Limb (tissue), 2 donors: ENCODE data around the gene JOSD1.
"Not testable (repeated sequence)": the region's sequence is repeated elsewhere in the genome, so short reads cannot be mapped to it uniquely, and the experiment has no call there.

ENCODE experiments used
- DNase-seq, 2 donors: peaks; one replicate each; pipeline ENCODE4 v3.0.0-alpha.2; 2016; ENCODE audit errors: extremely low spot score in 2 of 2

Gene JOSD1

DNA sequence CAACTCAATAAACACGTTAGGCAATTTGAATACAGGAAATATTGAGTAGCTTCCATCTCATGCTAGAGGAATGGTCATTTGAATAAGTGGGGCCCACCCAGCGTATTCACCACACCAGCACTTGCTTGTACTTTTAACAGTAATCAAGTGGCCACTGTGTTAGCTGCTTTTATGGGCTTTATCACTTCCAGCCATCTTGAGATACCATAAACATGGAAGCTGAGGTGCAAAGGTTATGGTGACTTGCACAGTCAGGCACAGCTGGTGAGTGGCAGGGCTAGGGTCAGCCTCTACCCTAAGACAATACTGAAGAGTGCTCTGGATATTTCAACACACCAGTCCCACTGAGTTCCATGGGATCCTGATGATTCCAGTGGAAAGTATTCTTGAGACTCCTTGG is 6.7 kb downstream of the JOSD1 start:
- no peak for DNase-seq

DNA sequence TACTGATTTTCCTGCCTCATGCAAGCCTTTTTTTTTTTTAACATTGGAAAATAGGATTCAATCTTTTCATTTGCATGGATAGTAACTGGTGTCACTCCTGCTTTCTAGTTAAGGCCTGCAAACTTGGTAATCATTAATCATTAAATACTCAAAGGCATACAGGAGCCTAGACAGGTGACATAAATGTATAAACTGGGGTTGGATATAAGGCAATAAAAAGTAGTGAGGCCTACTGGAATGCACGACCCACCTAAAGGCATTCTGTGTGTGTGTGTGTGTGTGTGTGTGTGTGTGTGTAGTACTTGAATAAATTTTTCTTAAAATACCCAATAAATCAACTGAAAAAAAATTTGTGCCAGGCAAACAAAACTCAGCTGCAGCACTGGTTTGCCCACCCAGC is 11.1 kb downstream of the JOSD1 start:
- DNase-seq, result no peak

DNA sequence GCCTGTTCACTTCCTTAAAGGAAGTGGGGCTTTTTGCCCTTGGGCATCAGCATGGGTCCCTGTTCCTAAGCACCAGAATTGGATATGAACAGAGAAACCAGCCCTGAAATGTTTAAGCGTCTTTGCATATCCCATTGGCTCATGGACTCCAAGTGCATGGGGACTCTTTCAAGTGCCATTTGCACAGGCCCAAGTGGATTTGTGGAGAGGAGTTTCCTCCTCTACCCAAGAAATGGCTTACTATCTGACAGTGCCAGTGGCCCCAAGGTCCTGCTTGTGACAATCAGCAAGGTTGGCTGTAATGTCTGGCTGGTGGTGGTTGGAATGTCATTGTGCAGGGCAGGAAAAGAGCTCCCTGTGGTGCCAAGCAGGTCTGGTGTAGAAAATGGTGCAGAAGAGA is 15.0 kb downstream of the JOSD1 start:
- no peak for DNase-seq

DNA sequence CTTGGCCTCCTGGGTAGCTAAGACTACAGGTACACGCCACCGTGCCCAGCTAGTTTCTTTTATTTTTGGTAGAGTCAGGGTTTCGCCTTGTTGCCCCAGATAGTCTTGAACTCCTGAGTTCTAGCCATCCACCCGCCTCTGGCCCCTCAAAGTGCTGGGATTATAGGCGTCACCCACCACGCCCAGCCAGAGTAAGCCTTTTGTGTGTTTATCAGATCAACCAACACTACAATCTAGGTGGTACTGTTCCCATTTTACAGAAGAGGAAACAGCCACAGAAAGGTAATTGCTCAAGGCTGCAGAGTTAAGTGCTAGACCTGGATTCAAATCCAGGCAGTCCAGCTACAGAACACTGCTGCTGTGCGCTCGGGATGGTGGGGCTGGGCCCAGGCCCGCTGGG is 15.8 kb downstream of the JOSD1 start:
- DNase-seq, result no peak

DNA sequence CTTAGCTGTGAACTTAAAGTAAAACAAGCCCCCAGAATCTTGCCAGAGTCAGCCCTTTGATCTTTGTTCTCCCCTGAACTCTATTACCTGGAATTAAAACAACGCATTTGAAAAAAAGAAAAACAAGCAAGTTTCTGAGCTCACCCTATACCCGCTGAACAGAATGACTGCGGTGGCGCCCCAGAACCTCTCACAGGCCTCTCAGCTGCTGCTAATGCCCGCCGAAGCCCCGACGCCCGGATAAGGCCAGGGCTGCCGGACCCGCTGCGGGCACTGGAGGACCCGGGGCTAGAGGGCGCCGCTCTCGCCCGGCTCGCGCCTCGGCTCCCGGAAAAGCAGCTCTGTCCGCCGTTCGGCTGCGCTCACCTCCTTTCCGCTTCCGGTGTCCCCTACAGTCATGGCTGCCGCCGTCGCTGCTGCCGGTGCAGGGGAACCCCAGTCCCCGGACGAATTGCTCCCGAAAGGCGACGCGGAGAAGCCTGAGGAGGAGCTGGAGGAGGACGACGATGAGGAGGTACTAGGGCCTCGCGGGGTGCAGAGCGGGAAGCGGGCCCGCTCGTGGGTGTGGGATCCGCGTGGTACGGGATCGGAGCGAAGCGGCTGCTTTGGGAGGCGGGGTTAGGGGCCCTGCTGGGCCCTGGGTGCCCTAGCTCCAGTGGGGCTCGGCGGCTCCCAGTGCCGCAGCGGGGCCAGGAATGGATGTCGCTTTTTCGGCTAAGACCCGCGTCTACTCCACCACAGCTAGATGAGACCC is 19.0 kb downstream of the JOSD1 start, which contains the start of gene TOMM22:
Gene TOMM22 (plus strand): TSS at position 376 of the 754 bp plus-strand sequence. CDS start 22 bp downstream, at position 398.
- peak; percentile 92 to 93 for DNase-seq

DNA sequence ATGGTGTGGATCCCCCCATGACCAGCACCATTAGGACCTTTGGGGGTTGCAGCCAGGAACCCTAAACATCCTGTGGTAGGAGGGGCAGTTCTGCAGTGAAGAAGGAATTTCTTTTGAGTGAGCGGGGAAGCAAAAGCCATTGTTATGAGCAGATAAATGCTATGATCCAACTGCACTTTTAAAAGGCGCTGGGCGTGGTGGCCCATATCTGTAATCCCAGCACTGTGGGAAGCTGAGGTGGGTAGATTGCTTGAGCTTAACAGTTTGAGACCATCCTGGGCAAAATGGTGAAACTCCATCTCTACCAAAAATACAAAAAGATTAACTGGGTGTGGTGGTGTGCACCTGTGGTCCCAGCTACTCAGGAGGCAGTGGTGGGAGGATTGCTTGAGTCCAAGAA is 24.9 kb downstream of the JOSD1 start:
- no peak for DNase-seq

DNA sequence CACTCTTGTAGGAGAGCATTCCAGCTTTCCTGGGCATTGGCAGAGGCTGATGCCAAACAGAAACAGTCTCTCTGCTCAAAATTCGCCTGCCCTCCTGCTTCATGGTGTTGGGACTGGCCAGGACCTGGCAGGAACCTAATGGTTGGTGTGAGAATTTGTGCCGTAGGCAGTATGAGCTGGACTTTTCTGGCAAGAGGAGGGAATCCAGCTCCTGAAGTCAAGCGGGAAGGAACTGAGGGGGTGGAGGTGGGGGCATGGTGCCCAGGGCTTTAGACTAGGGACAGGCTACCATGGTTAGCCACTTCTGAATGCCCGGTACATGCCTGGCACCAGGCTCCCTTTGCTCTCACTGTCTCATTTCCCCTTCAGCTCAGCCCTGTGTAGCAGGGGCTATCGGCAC is 25.9 kb downstream of the JOSD1 start:
- DNase-seq, result no peak

DNA sequence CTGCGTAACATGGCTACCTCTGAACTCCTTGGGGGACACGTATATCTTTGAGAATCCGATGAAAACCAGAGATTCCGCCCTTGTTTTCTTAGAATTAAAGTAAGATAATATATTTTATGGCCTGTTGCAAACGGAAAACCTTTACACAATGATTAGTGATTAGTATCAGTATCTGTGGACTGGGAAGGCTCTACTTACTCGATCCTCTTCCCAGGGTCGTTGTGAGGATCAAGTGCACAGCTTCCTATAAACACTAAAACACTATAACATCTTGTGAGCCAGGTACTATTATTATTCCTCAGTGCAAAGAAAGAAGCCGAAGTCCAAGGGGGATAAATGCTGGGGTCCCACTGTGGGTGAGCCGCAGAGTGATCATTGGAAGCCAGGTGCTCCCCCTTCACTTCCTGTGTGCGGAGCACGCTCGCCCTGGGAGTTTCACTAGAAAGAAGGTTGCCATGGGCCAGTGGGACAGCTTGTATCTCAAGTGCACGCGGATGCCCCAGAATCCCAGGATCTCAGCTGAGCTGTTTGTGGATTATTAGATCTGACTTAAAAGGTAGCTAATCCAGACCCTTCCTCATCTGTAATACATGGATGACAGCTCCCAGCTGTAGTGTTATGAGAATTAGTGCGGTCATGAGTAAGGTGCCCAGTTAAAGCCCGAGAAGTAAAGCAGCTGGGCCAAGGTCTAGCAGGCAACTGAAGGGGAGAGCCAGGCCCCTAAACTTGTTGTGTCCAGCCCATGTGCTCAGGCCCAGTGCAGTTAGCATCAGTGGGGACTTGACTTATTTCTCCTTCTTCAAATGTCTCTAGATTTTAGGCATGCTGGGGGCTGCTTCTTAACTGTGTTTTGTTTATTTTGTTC is 43.5 kb downstream of the JOSD1 start:
- no peak for DNase-seq

DNA sequence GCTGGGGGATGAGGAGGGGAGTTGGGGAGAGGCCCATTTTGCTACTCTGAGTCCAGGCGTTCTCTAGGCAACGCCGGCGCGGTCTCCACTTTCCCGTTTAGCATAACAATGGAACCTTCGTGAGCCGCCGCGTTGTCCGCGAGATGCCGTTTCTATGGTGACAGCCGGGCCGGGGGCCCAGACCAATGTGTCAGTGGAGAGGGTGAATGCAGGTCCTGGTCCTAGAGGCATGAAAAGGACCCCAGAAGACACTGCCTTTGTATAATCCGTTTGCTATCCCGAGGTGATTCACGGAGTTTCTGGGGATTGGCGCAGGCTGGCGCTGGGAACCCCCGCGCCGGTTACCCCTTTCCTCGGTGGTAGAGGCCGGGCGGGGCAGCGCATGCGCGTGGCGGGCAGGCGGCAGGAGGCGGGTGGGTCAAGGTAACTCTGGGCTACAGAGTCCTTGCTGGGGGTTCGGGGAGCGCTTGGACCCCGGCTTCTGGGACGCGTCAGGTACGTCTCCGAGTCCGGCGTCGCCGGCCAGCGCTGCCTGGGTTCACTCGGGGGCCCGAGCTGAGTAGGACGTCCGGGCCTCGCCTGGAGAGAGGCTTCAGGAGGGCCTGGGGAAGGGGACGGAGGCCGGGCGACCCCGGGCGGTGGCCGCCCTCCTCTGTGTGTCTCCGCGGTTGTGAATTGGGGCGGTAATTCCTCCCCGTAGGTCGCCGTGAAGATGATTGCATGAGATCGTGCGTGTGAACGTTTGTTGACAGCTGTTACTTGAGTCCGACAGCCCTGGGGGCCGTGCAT is 44.3 kb downstream of the JOSD1 start, which contains the start of the genes CBY1 and FAM227A:
Gene CBY1 (plus strand): TSS at position 383 of the 789 bp plus-strand sequence. CDS start 11,417 bp downstream, outside the sequence.
Gene FAM227A (minus strand): TSS at position 137 of the 789 bp plus-strand sequence. CDS start 6,224 bp downstream, outside the sequence.
- DNase-seq, result peak; percentile 92 to 95

DNA sequence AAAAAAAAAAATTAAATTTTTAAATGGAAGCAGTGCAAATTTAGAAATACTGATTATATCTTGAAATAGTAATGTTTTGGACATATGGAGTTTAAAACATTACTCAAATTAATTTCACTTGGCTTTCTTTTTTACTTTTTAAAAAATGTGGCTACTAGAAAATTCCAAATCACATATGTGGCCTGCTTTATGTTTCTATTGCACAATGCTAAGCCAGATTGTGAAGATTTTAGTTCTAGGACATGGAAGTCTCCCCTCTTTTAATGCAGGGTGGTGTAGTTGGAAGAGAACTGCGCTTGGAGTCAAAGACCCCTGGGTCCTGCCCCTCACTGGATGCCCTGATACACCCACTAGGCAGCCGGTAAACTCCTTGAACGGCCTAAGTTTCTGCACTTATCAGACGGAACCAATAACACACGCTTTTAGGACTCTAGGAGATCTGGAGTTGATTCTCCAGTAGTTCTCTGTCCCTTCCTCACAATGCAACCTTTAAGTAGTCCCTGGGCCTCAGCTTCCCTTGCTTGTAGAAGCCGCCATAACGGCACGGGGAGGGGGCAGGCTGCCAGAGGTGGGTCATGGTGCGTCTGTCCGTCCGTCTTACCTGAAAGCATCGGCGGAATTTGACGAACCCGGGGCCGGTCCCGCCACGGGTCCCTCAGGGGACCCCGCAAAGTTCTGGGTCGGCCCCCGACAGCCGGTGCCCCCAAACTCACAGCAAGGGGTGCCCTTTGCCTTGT is 45.1 kb downstream of the JOSD1 start:
- DNase-seq, result no peak

DNA sequence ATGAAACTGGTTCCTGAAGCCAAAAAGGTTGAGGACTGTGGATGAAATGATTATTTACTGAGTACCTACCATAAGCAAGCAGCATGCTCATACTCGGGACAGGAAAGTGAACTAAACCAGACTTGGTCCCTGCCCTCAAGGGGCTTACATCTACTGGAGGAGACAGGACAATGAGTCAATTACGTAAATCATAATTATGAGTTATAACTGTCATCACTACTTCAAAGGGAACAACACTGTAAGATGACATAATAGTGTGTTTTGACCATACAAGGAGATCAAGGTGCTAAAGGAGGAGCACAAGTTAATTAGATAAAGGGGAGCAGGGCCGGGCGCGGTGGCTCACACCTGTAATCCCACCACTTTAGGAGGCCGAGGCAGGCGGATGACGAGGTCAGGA is 47.0 kb downstream of the JOSD1 start:
- no peak for DNase-seq

DNA sequence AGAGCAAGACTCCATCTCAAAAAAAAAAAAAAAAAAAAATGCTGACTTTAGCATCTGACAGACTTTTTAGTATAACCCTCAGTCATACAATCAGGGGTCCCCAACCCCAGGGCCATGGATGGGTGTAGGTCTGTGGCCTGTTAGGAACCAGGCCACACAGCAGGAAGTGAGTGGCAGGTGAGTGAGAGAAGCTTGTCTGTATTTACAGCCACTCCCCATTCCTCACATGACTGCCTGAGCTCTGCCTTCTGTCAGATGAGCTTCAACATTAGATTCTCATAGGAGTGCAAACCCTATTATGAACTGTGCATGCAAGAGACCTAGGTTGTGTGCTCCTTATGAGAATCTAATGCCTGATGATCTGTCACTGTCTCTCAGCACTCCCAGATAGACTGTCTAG is 47.9 kb downstream of the JOSD1 start:
- DNase-seq, result no peak

DNA sequence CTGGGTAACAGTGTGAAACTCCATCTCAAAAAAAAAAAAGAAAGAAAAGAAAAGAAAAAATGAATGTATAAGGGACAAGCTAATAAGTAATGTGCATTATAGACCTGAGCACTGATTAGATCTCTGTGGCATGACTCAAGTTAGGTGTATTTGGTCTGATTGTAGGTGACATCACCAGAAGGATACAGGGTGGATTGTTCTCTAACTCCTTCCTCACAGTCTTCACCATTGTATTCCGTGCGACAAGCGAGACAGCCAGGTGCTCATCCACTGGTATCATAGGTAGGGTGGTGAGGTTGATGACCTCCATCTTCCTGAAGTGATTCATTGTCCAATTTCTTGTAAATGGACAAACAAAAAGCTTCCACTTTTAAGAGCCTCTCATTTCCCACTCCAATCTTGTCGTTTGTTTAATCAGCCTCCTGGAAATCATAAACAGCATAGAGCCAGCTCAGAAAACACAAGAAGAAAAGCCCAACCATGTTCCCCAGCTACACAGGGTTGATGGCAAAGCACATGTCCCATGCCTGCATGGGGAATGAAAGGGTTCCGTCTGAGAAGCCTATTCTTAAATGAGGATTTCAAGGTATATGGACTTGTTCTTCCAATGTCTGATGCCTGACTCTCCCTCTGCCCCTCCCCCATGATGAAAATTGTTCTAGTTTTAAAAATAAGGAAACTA is 50.8 kb downstream of the JOSD1 start:
- DNase-seq, result no peak

DNA sequence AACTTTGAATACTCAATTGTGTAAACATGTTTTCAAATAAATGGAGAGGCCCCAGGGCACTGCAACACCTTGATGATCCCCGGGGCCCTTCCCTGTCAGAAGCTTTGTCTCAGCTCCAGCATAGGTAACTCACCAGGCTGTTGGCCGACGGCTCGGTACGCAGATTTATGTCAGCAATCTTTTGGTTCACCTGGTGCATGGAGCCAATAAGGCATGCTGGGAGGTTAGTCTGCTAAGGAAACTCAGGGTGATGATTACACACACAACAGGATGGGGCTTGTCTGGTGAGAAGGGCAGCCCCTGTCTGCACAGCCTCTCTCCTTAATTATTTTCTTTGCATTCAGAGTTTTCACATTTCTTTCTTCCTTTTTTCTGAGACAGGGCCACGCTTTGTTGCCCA is 55.3 kb downstream of the JOSD1 start:
- DNase-seq, result no peak

DNA sequence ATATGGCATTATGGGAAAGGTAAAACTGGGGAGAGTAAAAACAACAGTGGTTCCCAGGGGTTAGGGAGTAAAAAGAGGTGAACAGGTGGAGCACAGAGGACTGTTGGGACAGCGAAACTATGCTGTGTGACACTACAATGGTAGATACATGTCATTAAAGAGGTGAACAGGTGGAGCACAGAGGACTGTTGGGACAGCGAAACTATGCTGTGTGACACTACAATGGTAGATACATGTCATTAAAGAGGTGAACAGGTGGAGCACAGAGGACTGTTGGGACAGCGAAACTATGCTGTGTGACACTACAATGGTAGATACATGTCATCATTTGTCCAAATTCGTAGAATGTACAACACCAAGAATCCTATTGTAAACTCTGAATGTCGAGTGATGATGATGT is 56.5 kb downstream of the JOSD1 start:
- DNase-seq, result not testable (repeated sequence)

DNA sequence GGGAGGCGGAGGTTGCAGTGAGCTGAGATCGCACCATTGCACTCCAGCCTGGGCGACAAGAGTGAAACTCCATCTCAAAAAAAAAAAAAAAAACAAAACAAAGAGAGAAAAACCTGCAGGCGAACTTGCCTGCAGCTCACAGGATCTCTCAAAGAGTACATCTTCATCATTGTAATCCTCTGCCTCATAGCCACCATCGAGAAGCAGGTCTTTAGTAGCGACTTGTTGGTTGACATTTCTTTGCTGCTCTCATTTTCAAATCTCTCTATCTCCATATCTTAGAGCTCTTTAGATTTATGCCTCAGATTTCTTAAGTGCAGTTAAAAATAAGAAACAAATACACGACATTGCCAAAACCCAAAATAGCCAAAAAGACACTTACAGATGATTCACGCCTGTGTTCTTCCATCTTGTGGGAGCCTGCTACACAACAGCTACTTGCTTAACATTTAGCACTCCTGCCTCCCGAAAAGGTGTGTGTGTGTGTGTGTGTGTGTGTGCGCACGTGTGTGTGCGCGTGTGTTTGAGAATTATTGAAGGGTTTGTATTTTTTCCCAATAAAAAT is 59.2 kb downstream of the JOSD1 start:
- no peak for DNase-seq

DNA sequence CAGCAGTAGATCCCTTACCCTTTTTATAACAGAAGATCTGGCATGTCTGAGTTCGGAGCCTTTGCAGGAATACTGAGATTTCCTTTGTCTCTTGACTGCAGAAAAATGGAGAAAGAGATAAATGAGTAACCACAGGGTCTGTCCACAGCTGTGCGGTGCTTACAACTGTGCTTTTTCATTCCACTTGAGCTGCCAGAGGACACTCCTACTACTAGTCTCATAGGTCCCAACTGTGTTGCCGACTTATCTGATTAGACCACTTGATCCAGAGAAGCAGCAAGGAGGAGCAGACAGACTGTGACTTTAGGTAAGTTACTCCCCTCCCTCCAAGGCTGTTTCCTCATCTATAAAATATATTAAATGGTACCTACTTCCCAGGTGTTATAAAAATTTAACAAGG is 62.0 kb downstream of the JOSD1 start:
- no peak for DNase-seq

DNA sequence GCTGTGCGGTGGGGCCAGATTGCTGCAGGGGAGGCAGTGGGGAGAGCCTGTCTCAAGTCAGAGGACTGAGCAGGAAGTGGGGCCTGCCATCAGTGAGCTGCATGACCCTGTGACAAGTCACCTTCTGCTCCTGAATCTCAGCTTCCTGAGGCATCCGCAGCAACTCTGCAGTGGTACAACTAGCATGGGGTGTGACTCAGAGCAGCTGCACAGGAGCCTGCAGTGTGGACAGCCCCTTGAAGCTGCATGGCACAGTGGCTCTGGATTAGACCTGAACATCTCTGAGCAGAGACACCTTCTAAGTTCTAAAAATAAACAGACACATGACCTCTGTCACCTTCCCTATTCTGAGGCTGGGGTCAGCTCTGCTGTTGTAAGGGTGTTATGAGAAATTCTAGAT is 62.5 kb downstream of the JOSD1 start:
- DNase-seq, result no peak
